ENCODE measurements around the gene ZDHHC15. TPM values are rescaled to one million over a fixed set of nuclear protein-coding genes. Genes with fewer than 3 reads are reported as not detected.
"Not testable (repeated sequence)": the region's sequence is repeated elsewhere in the genome, so short reads cannot be mapped to it uniquely, and the experiment has no call there.

The ZDHHC15 gene, protein sequence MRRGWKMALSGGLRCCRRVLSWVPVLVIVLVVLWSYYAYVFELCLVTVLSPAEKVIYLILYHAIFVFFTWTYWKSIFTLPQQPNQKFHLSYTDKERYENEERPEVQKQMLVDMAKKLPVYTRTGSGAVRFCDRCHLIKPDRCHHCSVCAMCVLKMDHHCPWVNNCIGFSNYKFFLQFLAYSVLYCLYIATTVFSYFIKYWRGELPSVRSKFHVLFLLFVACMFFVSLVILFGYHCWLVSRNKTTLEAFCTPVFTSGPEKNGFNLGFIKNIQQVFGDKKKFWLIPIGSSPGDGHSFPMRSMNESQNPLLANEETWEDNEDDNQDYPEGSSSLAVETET
- 1 to 10 TPM in 2 of 4 donors, under 1 TPM in 2; 0.45 to 1.4 (median 0.93) TPM for total RNA-seq

GRCh38 chrX:75522565-75523431 lies at the start of gene ZDHHC15:
TSS of gene ZDHHC15 (minus strand) at chrX:75523037. CDS start at chrX:75523024, 13 bp downstream.
- H3K4me3 ChIP-seq, result peak within 1 kb of the TSS; percentile 51
- 38% methylated on average over 33 of the region's 45 CpGs for WGBS

GRCh38 chrX:75560544-75560943 lies 37.7 kb upstream of the ZDHHC15 start:
- not testable (repeated sequence) for H3K9me3 ChIP-seq; DNase-seq (ENCODE audit: low spot score in 2 of 2); H3K27ac ChIP-seq; H3K36me3 ChIP-seq; H3K27me3 ChIP-seq; H3K4me3 ChIP-seq; H3K4me1 ChIP-seq
- 90% methylated on average over 18 of the region's 18 CpGs for WGBS

More at GRCh38 chrX:75522565-75523431, at the start of gene ZDHHC15:
- Histone ChIP-seq H3K27me3 (no peaks in the 10 kb centered on the region), H3K9me3 (no peaks in the 10 kb centered on the region), H3K4me1 (peaks cover 6% of the 10 kb centered on the region), H3K36me3 (no peaks in the 10 kb centered on the region), H3K27ac (peak within 1 kb of the TSS; percentile 54)
- no peak for TF ChIP-seq POLR2AphosphoS5 (IDR thresholded peaks at IDR 0.05)
- TF ChIP-seq, protein P1, sequence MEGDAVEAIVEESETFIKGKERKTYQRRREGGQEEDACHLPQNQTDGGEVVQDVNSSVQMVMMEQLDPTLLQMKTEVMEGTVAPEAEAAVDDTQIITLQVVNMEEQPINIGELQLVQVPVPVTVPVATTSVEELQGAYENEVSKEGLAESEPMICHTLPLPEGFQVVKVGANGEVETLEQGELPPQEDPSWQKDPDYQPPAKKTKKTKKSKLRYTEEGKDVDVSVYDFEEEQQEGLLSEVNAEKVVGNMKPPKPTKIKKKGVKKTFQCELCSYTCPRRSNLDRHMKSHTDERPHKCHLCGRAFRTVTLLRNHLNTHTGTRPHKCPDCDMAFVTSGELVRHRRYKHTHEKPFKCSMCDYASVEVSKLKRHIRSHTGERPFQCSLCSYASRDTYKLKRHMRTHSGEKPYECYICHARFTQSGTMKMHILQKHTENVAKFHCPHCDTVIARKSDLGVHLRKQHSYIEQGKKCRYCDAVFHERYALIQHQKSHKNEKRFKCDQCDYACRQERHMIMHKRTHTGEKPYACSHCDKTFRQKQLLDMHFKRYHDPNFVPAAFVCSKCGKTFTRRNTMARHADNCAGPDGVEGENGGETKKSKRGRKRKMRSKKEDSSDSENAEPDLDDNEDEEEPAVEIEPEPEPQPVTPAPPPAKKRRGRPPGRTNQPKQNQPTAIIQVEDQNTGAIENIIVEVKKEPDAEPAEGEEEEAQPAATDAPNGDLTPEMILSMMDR (IDR thresholded peaks at IDR 0.05), result peak in 1 of 2 donors; percentile 5
- peak; percentile 64 to 74 for DNase-seq (ENCODE audit: low spot score in 2 of 2)

DNA sequence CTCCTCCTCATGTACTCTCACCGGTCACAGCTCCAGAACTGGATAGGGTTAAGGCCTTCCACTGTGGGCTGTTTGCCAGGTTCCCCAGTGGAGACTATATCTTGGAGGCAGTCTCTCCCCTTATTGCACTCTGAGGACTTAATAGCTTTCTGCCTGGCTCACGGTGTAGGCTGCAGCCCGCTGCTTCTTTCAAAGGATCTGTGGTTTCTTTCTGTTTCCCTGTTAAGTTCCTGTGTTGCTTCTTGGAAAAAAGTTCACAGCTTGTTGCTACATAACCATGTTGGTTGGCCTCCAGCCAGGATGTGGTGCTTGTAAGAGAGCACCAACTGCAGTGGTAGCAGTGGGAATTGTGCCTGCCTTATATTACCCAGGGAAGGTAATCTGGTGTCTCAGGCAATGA lies 24.9 kb upstream of the ZDHHC15 start:
- Histone ChIP-seq H3K9me3 (no peaks in the 10 kb centered on the region), H3K4me1 (peaks cover 3% of the 10 kb centered on the region), H3K27ac (no peak overlapping the region), H3K27me3 (no peaks in the 10 kb centered on the region), H3K36me3 (no peaks in the 10 kb centered on the region), H3K4me3 (no peak overlapping the region)
- no peak for DNase-seq (ENCODE audit: low spot score in 2 of 2)
- no peak for TF ChIP-seq EP300 (IDR thresholded peaks at IDR 0.05)
- TF ChIP-seq, protein P1 (IDR thresholded peaks at IDR 0.05), result no peak
- TF ChIP-seq POLR2AphosphoS5 (IDR thresholded peaks at IDR 0.05), result no peak
- TF ChIP-seq POLR2A (IDR thresholded peaks at IDR 0.05), result no peak
- 54% methylated on average over 3 of the region's 3 CpGs for WGBS

- no peaks in the 10 kb centered on the region for H3K27me3 ChIP-seq
- no peak overlapping the region for H3K27ac ChIP-seq
- no peak overlapping the region for H3K4me3 ChIP-seq
- TF ChIP-seq POLR2AphosphoS5 (IDR thresholded peaks at IDR 0.05) (no peak), EP300 (IDR thresholded peaks at IDR 0.05) (no peak), POLR2A (IDR thresholded peaks at IDR 0.05) (no peak)
- TF ChIP-seq, protein P1 (IDR thresholded peaks at IDR 0.05), result no peak
- H3K36me3 ChIP-seq, result no peaks in the 10 kb centered on the region
- peaks cover 3% of the 10 kb centered on the region for H3K4me1 ChIP-seq
- WGBS, result 58% methylated on average over 2 of the region's 2 CpGs
- no peak for DNase-seq (ENCODE audit: low spot score in 2 of 2)
- no peaks in the 10 kb centered on the region for H3K9me3 ChIP-seq
Observed at GRCh38 chrX:75546724-75547511, 24.1 kb upstream of the ZDHHC15 start.

DNA sequence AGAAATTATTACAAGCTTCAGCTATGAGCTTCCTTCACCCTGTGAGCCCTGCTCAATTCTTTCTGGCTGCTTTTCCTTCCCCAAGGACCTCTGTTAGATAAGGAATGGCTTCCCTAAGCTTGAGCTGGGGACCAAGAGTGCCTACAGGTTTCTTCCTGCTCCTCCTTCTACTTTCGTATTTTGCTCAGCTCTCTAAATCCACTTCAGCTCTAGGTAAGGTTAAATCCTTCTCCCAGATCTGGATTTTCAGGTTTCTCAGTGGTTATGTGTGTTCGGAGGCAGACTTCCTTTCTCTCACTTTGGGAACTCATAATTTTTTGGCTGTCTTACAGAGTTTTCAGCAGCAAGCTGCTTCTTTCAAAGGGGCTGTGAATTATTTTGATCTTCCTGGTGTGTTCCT lies 21.9 kb upstream of the ZDHHC15 start:
- no peaks in the 10 kb centered on the region for H3K36me3 ChIP-seq
- H3K4me1 ChIP-seq, result peaks cover 3% of the 10 kb centered on the region
- H3K4me3 ChIP-seq, result no peak overlapping the region
- WGBS, result 46% methylated on average over 2 of the region's 2 CpGs
- TF ChIP-seq EP300 (IDR thresholded peaks at IDR 0.05) (no peak), POLR2AphosphoS5 (IDR thresholded peaks at IDR 0.05) (no peak), POLR2A (IDR thresholded peaks at IDR 0.05) (no peak)
- TF ChIP-seq, protein P1 (IDR thresholded peaks at IDR 0.05), result no peak
- DNase-seq (ENCODE audit: low spot score in 2 of 2), result no peak
- H3K27ac ChIP-seq, result no peak overlapping the region
- no peaks in the 10 kb centered on the region for H3K9me3 ChIP-seq
- H3K27me3 ChIP-seq, result no peaks in the 10 kb centered on the region
